ENCODE results near the gene EPB41. TPM values are rescaled to one million over a fixed set of nuclear protein-coding genes. Genes with fewer than 3 reads are reported as not detected.

Gene EPB41
- total RNA-seq, 6 donors from 2014 or later = 43.5 to 109 (median 51.9) TPM

DNA sequence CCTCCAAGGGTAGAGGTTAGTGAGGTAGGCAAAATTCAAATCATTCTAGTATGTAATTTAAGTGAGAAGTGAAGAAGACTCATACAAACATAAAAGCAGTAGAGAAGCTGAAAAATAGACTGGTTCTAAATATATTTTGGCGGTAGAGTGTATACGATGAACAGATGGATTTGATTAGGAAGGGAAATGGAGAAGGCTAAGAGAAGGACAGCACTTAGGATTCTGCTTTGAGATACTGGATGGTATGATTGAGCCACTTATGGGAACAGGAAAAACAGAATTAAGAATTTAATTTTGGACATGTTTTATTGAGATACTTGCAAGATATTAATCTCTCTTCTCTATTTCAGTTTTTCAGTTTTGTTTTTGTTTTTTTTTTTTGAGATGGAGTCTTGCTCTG is 60.1 kb downstream of the EPB41 start:
- 88 to 93% methylated on average over 2 of the region's 2 CpGs for WGBS, 2 donors
- no peak for ATAC-seq (ENCODE audit: low FRiP score in 2 of 2)

DNA sequence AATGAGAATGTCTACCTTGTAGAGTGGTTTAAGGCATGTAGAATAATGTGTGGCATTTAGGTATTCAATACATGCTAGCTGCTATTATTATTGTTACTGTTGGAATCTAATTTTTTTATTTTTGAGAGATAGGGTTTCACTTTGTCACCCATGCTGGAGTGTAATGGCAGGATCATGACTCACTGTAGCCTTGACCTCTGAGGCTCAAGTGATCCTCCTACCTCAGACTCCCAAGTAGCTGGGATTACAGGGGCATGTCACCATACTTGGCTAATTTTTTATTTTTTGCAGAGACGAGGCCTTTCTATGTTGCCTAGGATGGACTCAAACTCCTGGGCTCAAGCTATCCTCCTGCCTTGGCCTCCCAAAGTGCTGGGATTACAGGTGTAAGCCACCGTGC is 61.9 kb downstream of the EPB41 start:
- no peak for ATAC-seq (ENCODE audit: low FRiP score in 2 of 2)
- Histone ChIP-seq H3K4me3 (no peak overlapping the region), H3K27me3 (no peaks in the 10 kb centered on the region), H3K36me3 (no peaks in the 10 kb centered on the region), H3K4me1 (no peaks in the 10 kb centered on the region), H3K9me3 (no peaks in the 10 kb centered on the region), H3K27ac (no peak overlapping the region)
- WGBS, 2 donors = 97 to 100% methylated on average over 2 of the region's 2 CpGs
- TF ChIP-seq POLR2AphosphoS5 (IDR thresholded peaks at IDR 0.05) (no peak), EP300 (IDR thresholded peaks at IDR 0.05) (no peak), POLR2A (IDR thresholded peaks at IDR 0.05) (no peak)
- TF ChIP-seq, protein P1, sequence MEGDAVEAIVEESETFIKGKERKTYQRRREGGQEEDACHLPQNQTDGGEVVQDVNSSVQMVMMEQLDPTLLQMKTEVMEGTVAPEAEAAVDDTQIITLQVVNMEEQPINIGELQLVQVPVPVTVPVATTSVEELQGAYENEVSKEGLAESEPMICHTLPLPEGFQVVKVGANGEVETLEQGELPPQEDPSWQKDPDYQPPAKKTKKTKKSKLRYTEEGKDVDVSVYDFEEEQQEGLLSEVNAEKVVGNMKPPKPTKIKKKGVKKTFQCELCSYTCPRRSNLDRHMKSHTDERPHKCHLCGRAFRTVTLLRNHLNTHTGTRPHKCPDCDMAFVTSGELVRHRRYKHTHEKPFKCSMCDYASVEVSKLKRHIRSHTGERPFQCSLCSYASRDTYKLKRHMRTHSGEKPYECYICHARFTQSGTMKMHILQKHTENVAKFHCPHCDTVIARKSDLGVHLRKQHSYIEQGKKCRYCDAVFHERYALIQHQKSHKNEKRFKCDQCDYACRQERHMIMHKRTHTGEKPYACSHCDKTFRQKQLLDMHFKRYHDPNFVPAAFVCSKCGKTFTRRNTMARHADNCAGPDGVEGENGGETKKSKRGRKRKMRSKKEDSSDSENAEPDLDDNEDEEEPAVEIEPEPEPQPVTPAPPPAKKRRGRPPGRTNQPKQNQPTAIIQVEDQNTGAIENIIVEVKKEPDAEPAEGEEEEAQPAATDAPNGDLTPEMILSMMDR (IDR thresholded peaks at IDR 0.05) = no peak
- no peak for DNase-seq

More for the DNA sequence above, 60.1 kb downstream of the EPB41 start:
- H3K36me3 ChIP-seq = no peaks in the 10 kb centered on the region
- no peaks in the 10 kb centered on the region for H3K27me3 ChIP-seq
- no peaks in the 10 kb centered on the region for H3K4me1 ChIP-seq
- no peak overlapping the region for H3K4me3 ChIP-seq
- no peak for DNase-seq
- TF ChIP-seq, protein P1 (IDR thresholded peaks at IDR 0.05) = no peak
- TF ChIP-seq EP300 (IDR thresholded peaks at IDR 0.05) = no peak
- TF ChIP-seq POLR2A (IDR thresholded peaks at IDR 0.05) = no peak
- no peak for TF ChIP-seq POLR2AphosphoS5 (IDR thresholded peaks at IDR 0.05)
- no peaks in the 10 kb centered on the region for H3K9me3 ChIP-seq
- H3K27ac ChIP-seq = no peak overlapping the region

DNA sequence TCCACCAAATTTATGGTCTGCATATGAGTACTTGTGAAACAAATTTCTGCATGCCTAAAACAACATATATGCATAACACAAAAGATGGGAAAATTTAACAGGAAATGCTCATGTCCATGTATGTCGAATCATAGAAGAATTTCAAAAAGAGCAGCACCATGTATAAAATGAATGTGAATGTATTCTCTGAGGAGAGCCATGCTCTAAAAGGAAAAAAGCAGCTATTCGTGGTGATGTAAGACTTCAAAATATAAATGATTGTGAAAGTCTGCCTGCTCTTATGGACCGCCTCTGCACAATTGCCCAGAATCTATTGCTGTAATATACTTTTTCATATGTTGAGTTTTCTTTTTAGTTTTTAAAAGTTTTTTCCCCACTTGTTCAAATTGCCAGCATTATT is 66.8 kb downstream of the EPB41 start:
- ATAC-seq (ENCODE audit: low FRiP score in 2 of 2) = no peak
- H3K4me1 ChIP-seq = peaks cover 0 to 13% (median 0%) of the 10 kb centered on the region in 4 donors
- no peak overlapping the region for H3K27ac ChIP-seq
- WGBS, 2 donors = 77 to 79% methylated on average over 3 of the region's 3 CpGs
- H3K36me3 ChIP-seq = no peaks in the 10 kb centered on the region
- H3K9me3 ChIP-seq = no peaks in the 10 kb centered on the region
- TF ChIP-seq POLR2AphosphoS5 (IDR thresholded peaks at IDR 0.05) (no peak), EP300 (IDR thresholded peaks at IDR 0.05) (no peak), POLR2A (IDR thresholded peaks at IDR 0.05) (no peak)
- TF ChIP-seq, protein P1 (IDR thresholded peaks at IDR 0.05) = no peak
- no peak overlapping the region for H3K4me3 ChIP-seq
- H3K27me3 ChIP-seq = no peaks in the 10 kb centered on the region
- DNase-seq = no peak

DNA sequence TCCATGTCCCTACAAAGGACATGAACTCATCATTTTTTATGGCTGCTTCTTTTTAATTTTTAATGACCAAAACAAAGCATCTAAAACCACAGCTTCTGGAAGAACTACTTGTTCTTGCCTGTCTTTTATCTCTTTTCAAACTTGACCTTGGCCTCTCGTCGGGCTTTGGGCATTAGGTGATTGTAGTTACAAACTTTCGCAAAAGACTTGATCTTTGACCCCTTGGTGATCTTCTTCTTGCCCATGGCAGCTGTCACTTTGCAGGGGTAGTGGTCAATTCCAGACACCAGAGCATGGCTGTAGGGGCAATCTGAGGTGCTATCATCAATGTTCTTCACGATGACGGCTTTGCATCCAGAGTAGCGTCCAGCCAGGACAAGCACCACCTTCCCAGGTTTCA is 67.8 kb downstream of the EPB41 start:
- H3K27me3 ChIP-seq = no peaks in the 10 kb centered on the region
- ATAC-seq (ENCODE audit: low FRiP score in 2 of 2) = no peak
- no peak for TF ChIP-seq EP300 (IDR thresholded peaks at IDR 0.05)
- no peak for TF ChIP-seq POLR2AphosphoS5 (IDR thresholded peaks at IDR 0.05)
- TF ChIP-seq, protein P1 (IDR thresholded peaks at IDR 0.05) = no peak
- TF ChIP-seq POLR2A (IDR thresholded peaks at IDR 0.05) = no peak
- no peak overlapping the region for H3K4me3 ChIP-seq
- H3K9me3 ChIP-seq = no peaks in the 10 kb centered on the region
- DNase-seq = no peak
- H3K4me1 ChIP-seq = peaks cover 0 to 17% (median 0%) of the 10 kb centered on the region in 4 donors
- no peaks in the 10 kb centered on the region for H3K36me3 ChIP-seq
- H3K27ac ChIP-seq = no peak overlapping the region
- 98 to 99% methylated on average over 6 of the region's 6 CpGs for WGBS, 2 donors

DNA sequence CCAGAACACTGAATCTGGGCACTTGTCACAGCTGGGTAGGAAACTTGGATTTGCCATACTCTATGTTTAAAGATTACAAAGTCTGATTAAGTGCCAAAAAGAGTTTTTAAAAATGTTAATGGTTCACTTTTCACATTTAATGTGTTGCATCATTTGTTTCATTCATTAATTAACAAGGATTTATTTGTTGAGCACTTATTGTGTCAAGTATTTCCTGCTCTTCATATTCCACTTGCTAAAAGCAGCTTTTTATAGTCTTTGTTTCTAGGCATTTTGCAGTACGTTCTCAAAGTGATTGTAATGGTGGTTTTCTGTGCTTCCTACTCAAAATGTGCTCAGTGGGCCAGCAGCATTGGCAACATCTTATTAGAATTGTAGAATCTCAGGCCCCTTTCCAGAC is 68.7 kb downstream of the EPB41 start:
- WGBS, 2 donors = 79 to 93% methylated on average over 1 of the region's 1 CpG

More for the DNA sequence above, 68.7 kb downstream of the EPB41 start:
- no peak for DNase-seq
- Histone ChIP-seq H3K27ac (peak overlapping the region in 1 of 4 donors; percentile 18), H3K4me1 (peaks cover 0 to 17% (median 0%) of the 10 kb centered on the region in 4 donors), H3K4me3 (no peak overlapping the region), H3K36me3 (peaks cover 0 to 4% (median 0%) of the 10 kb centered on the region in 4 donors), H3K9me3 (no peaks in the 10 kb centered on the region), H3K27me3 (no peaks in the 10 kb centered on the region)
- TF ChIP-seq POLR2AphosphoS5 (IDR thresholded peaks at IDR 0.05) = no peak
- TF ChIP-seq EP300 (IDR thresholded peaks at IDR 0.05) = no peak
- TF ChIP-seq, protein P1 (IDR thresholded peaks at IDR 0.05) = no peak
- TF ChIP-seq POLR2A (IDR thresholded peaks at IDR 0.05) = no peak
- ATAC-seq (ENCODE audit: low FRiP score in 2 of 2) = no peak
